AG04449 (cell line): ENCODE measurements around the gene PRKN.

ENCODE experiments used
- CTCF ChIA-PET: fragments of 350-600 bp; formaldehyde crosslinking; extraction: SDS; loops from one replicate; lab custom pipeline; 2021; ENCODE audit warnings: antibody characterized with exemption; lab: Yijun Ruan, JAX
- POLR2A ChIA-PET: fragments of 400-600, 350-600 bp; formaldehyde crosslinking; extraction: SDS; loops from one replicate; lab custom pipeline; 2020; ENCODE audit warnings: antibody characterized with exemption, inconsistent platforms; lab: Yijun Ruan, JAX
- DNase-seq: peaks from one replicate; pipeline ENCODE4 v3.0.0-alpha.2; 2010; ENCODE audit warnings: low read depth, low spot score
- H3K4me3 ChIP-seq: 2 replicates; pipeline ENCODE4 v1.5.1; 2011; ENCODE audit warnings: low read depth, mild to moderate bottlenecking, control low read depth, low read length
- CTCF ChIP-seq: IDR thresholded peaks from one replicate; pipeline ENCODE4 v1.5.1; 2011; ENCODE audit warnings: mild to moderate bottlenecking, moderate library complexity, low read length, control low read depth, inconsistent platforms; ENCODE audit not compliant: insufficient read depth; ENCODE audit errors: missing control alignments

Gene PRKN

DNA sequence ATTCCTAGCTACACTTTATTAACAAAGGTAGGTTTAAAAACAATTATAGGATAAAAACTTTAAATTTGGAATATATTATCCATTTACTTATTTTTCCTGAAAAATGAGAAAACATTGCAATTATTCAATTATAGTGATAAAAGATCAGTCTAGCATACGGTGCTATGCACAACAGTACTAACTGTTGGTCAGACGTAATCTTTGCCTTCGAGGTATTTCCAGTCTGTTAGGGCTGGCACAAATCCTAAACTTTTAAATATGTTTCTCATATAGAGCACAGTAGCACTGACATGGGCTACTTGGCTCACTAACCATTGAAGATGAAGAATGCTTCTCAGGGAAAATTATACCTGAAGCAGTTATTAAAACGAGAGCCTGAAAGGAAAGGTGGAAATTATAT lies 214.8 kb downstream of the PRKN start:
- H3K4me3 ChIP-seq, result no peak overlapping the region
- POLR2A ChIA-PET, result no interaction called here
- no peak for TF ChIP-seq CTCF
- no peak for DNase-seq
- CTCF ChIA-PET, result no interaction called here

DNA sequence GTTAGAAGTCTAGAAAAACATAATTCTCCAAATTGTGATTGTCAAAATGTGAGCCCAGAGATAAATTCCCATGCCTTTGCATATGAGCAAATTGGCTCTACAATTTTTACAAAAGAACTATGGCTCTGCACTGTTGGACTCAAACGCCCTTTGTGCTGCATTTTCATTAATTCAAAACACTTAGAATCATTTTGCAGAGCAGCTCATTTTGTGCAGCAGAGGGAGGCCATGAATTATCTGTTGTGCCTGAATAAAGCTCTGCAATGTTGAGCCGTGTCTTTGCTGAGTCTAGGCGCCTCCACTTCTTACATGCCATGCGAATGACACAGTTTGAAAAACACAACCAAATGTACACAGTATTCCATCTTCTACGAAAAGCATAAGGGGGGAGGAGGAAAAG lies 230.2 kb downstream of the PRKN start:
- ChIA-PET POLR2A (no interaction called here), CTCF (no interaction called here)
- no peak for DNase-seq
- H3K4me3 ChIP-seq, result no peak overlapping the region
- no peak for TF ChIP-seq CTCF

DNA sequence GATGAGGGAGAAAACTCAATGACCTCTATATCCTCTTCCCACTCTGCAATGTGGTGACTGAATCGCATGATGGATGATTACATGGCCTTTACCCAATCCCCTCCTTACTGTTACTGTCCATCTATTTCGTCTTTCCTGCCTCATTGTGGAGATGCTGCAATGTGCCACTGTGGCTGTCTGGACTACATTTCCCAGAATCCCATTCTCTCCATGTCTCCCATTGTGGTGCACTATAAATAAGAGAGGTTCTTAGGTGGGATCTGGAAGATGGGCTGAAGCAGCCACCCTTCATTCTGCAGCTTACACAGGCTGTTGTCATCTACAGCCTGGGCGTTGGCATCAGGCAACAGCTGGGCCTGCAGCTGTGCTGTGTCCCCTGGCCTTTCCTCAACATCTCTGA lies 233.6 kb downstream of the PRKN start:
- CTCF ChIA-PET, result no interaction called here
- no peak for DNase-seq
- TF ChIP-seq CTCF, result no peak
- POLR2A ChIA-PET, result no interaction called here
- H3K4me3 ChIP-seq, result no peak overlapping the region

- no peak for DNase-seq
- TF ChIP-seq CTCF, result no peak
- POLR2A ChIA-PET, result no interaction called here
- CTCF ChIA-PET, result no interaction called here
- no peak overlapping the region for H3K4me3 ChIP-seq
Measured at GRCh38 chr6:162491637-162492036, 235.9 kb downstream of the PRKN start.

- ChIA-PET CTCF (no interaction called here), POLR2A (no interaction called here)
- DNase-seq, result no peak
- TF ChIP-seq CTCF, result no peak
- H3K4me3 ChIP-seq, result no peak overlapping the region
Measured at GRCh38 chr6:162489101-162489976, 238.2 kb downstream of the PRKN start.

DNA sequence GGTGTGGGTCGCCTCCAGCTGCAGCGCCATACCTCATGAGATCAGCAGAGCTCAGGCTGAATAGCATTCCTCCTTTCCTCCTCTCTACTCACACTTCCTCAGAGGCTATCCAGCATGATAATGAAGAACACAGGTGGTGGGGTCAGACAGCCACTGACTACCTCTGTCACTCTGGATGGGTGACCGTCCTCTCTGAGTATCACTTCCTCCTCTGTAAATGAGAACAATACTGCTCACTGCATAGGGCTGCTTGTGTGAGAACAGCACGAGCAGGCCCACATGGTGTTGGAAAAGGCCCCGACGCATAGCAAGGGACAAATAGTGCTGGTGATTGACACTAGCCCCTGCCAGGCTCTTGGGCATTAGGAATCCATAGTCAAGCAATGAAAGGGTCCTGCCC lies 239.1 kb downstream of the PRKN start:
- no peak overlapping the region for H3K4me3 ChIP-seq
- TF ChIP-seq CTCF, result no peak
- ChIA-PET POLR2A (no interaction called here), CTCF (no interaction called here)
- no peak for DNase-seq
